Measurements from ENCODE around the gene THAP9.

Gene THAP9

DNA sequence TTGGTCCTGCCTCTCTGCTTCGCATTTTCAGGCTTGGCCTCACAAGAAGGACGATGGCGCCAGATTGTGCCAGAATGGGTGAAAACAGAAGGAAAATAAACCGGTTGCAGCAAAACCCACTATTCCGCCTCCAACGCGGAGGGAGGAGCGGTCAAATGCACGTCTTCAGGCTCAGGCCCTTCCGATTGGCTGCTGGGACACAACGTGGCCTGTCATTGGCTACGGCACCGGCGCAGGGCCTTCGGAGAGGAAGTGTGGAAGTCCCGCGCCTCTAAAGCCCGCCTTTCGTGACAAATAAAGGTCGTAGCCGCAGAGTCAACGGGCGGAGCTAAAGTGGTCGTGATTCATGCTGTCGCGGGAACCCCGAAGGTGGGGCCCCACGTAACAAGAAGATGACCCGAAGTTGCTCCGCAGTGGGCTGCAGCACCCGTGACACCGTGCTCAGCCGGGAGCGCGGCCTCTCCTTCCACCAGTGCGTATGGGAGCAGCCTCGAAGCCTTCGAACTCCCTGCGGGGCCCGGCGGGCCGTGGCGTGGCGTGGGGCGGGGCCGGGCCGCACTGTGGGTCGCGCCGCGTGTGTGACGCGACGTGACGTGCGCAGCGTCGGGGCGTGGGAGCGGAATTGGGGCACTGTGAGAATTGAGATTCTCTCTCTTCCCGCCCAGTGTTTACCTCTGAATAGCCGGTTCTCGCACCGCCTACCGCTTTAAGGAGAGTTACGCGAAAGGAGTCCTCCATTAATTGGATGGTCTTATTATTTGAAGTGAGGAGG, at the start of gene THAP9:
Gene THAP9 (plus strand): TSS at position 325 of the 772 bp plus-strand sequence. CDS start 68 bp downstream, at position 393.
- no peak for TF ChIP-seq GATA2 (IDR thresholded peaks at IDR 0.05; ENCODE audit: low read depth, low read length)

- TF ChIP-seq GATA3 (IDR thresholded peaks at IDR 0.05; ENCODE audit: low read depth, low read length): no peak
Observed at GRCh38 chr4:82851318-82851717, 49.2 kb upstream of the THAP9 start.

- TF ChIP-seq GATA2 (IDR thresholded peaks at IDR 0.05; ENCODE audit: low read depth, low read length): no peak
- no peak for TF ChIP-seq GATA3 (IDR thresholded peaks at IDR 0.05; ENCODE audit: low read depth, low read length)
Observed at GRCh38 chr4:82851885-82852750, 48.4 kb upstream of the THAP9 start.

- no peak for TF ChIP-seq GATA3 (IDR thresholded peaks at IDR 0.05; ENCODE audit: low read depth, low read length)
- no peak for TF ChIP-seq GATA2 (IDR thresholded peaks at IDR 0.05; ENCODE audit: low read depth, low read length)
Observed at GRCh38 chr4:82852751-82853285, 47.7 kb upstream of the THAP9 start.

DNA sequence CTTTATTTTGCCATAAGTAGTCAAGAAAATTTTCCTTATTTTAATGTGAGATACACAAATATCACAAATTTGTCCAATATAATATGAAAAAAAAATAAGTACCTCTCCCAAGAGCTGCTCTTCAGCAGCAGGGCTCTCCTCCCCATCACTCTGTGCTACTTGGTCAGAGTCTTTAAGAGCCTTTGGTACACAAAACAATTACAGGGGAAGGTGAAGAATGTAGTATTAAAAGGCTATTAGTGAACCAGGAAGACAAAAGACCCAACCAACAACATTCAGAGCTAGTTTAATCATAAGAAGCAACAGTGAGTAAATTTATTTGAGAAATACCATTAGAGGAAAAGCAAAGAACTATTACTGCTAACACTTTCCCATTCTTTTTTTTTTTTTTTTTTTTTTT, 39.0 kb upstream of the THAP9 start:
- TF ChIP-seq GATA2 (IDR thresholded peaks at IDR 0.05; ENCODE audit: low read depth, low read length): no peak
- no peak for TF ChIP-seq GATA3 (IDR thresholded peaks at IDR 0.05; ENCODE audit: low read depth, low read length)

DNA sequence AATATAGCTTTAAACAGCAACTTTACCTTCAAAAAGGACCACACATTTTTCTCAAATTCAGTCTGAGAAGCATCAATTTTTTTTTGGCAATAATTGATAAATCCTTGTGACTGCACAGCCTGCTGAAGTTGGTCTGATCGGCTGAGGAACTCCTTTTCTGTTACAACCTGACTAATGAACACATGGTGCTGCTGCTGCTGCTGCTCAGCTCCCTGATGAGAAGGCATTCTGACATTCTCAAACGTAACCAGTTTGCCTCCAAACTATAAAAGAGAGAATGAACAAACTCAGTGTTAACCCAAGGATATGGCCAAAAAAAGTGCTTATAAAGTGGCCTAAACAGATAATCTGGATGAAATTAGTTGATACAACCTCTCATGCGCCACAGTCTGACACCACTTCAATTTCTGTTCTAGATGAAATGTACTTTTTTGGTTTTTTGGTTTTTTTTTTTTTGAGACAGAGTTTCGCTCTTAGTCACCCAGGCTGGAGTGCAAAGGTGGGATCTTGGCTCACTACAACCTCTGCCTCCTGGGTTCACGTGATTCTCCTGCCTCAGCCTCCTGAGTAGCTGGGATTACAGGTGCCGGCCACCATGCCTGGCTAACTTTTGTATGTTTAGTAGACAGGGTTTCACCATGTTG, 36.1 kb upstream of the THAP9 start:
- TF ChIP-seq GATA3 (IDR thresholded peaks at IDR 0.05; ENCODE audit: low read depth, low read length) (no peak), GATA2 (IDR thresholded peaks at IDR 0.05; ENCODE audit: low read depth, low read length) (no peak)

DNA sequence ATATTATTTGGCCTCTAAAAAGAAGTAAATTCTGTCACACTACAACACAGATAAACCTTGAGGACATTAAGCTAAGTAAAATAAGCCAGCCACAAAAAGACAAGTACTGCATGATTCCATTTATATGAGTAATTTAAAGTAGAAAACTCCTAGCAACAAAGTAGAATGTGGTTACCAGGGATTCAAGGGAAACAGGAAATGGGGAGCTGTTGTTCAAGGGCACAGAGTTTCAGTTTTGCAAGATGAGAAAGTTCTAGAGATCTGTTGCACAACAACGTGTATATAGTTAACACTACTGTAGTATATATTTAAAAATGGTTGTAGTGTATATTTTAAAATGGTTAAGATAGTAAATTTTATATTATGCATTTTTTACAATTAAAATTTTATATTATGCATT, 34.9 kb upstream of the THAP9 start:
- no peak for TF ChIP-seq GATA3 (IDR thresholded peaks at IDR 0.05; ENCODE audit: low read depth, low read length)
- TF ChIP-seq GATA2 (IDR thresholded peaks at IDR 0.05; ENCODE audit: low read depth, low read length): no peak

- TF ChIP-seq GATA3 (IDR thresholded peaks at IDR 0.05; ENCODE audit: low read depth, low read length): no peak
- TF ChIP-seq GATA2 (IDR thresholded peaks at IDR 0.05; ENCODE audit: low read depth, low read length): no peak
Observed at GRCh38 chr4:82866706-82867385, 33.7 kb upstream of the THAP9 start.

GRCh38 chr4:82868572-82868971, 32.0 kb upstream of the THAP9 start:
- TF ChIP-seq GATA3 (IDR thresholded peaks at IDR 0.05; ENCODE audit: low read depth, low read length): no peak
- TF ChIP-seq GATA2 (IDR thresholded peaks at IDR 0.05; ENCODE audit: low read depth, low read length): no peak

GRCh38 chr4:82885410-82885809, 15.1 kb upstream of the THAP9 start:
- TF ChIP-seq GATA3 (IDR thresholded peaks at IDR 0.05; ENCODE audit: low read depth, low read length): no peak
- no peak for TF ChIP-seq GATA2 (IDR thresholded peaks at IDR 0.05; ENCODE audit: low read depth, low read length)

DNA sequence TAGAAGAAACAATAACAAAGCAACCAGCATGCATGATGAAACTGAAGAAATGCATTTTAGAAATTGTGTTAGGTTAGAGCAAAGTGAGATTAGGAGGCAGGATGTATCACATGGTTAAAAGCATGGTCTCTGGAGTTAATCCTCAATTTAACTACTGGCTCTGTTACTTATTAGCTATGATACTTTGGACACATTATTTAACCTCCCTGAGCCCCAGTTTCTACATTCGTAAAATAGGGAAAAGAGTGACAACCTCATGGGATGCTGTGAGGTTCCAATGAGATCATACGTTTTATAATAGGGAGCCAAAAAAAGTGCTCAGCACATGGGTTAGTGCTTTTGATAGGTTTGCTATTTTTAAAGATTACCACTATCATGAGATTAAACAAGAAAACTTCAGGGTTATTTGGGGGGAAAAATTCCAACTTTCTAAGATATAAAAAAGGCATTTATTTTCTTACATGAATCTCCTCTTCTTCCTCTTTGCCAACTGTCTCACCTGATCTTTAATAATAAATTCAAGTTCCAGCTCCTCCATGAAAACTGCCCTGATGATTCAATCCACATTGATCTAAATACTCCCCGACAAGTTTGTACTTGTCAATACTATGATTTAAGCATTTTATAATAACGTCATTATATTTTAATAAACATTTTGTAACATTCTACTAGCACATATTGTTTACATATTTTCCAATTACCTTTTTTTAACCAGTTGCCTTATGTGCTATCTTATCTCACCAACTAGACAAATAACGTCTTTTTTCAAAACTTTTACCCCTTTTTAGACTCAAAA, 14.2 kb upstream of the THAP9 start:
- no peak for TF ChIP-seq GATA3 (IDR thresholded peaks at IDR 0.05; ENCODE audit: low read depth, low read length)
- no peak for TF ChIP-seq GATA2 (IDR thresholded peaks at IDR 0.05; ENCODE audit: low read depth, low read length)

DNA sequence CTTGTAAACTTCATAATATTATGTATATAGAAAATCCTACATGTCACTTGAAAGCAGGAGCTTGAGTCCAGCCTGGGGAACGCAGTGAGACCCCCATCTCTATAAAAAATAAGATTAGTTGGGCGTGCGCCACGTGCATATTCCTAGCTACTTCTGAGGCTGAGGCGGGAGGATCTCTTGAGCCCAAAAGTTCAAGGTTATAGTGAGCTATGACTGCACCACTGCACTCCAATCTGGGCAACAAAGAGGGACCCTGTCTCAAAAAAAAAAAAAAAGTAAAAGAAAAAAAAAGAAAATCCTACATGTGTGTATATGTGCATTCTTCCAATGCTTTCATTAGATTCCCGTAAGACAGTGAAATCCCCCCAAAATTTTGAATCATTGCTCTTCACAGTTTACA, 11.2 kb upstream of the THAP9 start:
- TF ChIP-seq GATA2 (IDR thresholded peaks at IDR 0.05; ENCODE audit: low read depth, low read length): no peak
- TF ChIP-seq GATA3 (IDR thresholded peaks at IDR 0.05; ENCODE audit: low read depth, low read length): no peak

- no peak for TF ChIP-seq GATA3 (IDR thresholded peaks at IDR 0.05; ENCODE audit: low read depth, low read length)
- TF ChIP-seq GATA2 (IDR thresholded peaks at IDR 0.05; ENCODE audit: low read depth, low read length): no peak
Observed at GRCh38 chr4:82890528-82890900, 10.0 kb upstream of the THAP9 start.
